HepG2 (cell line): ENCODE data around the gene PIGL. TPM values are rescaled to one million over a fixed set of nuclear protein-coding genes. Genes with fewer than 3 reads are reported as not detected.

Experiments
- ATAC-seq: fragments of 200-7000 bp; cut with Tn5 transposase; 3 replicates; pipeline ENCODE4 v1.9.1; 2020; ENCODE audit warnings: mild to moderate bottlenecking, moderate library complexity
- BruUV-seq: library from RNA; stranded (reverse); fragments of 400-500 nt; replicated peaks from 2 replicates; lab custom pipeline; 2021; lab: Mats Ljungman, UMichigan
- CTCF ChIA-PET: fragments of 300-600 bp; formaldehyde crosslinking; extraction: SDS; loops from one replicate; lab custom pipeline; 2021; ENCODE audit warnings: low total read pairs, inconsistent platforms, low intra/inter-chr PET ratio; lab: Yijun Ruan, JAX
- POLR2A ChIA-PET: fragments of 350-600 bp; sonication (Branson Sonifier 250); formaldehyde crosslinking; loops from one replicate; lab custom pipeline; 2020; ENCODE audit warnings: antibody characterized with exemption, inconsistent platforms; lab: Yijun Ruan, JAX
- DNase-seq: peaks from one replicate; pipeline ENCODE4 v3.0.0-alpha.2; 2015; ENCODE audit warnings: low spot score
- FAIRE-seq: peaks from 3 replicates; lab custom pipeline; 2011; peaks lifted over from hg19 to GRCh38; lab: Jason Lieb, UNC
- H2AFZ ChIP-seq: one replicate; pipeline ENCODE4 v1.6.1; 2011; ENCODE audit warnings: low read length, inconsistent platforms
- H3K27ac ChIP-seq: fragments of 300-600 bp; 3 replicates; pipeline ENCODE4 v1.8.0; 2011; ENCODE audit warnings: mixed run types, mild to moderate bottlenecking, mixed read lengths, low read length, inconsistent platforms; ENCODE audit not compliant: insufficient read depth; ENCODE audit errors: extremely low read length
- H3K27me3 ChIP-seq, 2 experiments: fragments of 200-600 bp in 1 of 2; 2 replicates in 1 of 2; 3 replicates in 1 of 2; pipeline versions ENCODE4 v1.6.0 to v1.8.0; 2011; ENCODE audit warnings: low read length in 2 of 2, mild to moderate bottlenecking in 2 of 2, moderate library complexity in 2 of 2, inconsistent platforms in 1 of 2; ENCODE audit not compliant: insufficient read depth in 2 of 2, control insufficient read depth in 1 of 2
- H3K36me3 ChIP-seq, 2 experiments: fragments of 200-600 bp in 1 of 2; replicated peaks in 1 of 2; 2 replicates in 1 of 2; 3 replicates in 1 of 2; pipeline versions ENCODE4 v1.5.1 to v1.8.0; 2011; ENCODE audit warnings: low read length in 2 of 2, inconsistent platforms in 1 of 2; ENCODE audit not compliant: insufficient read depth in 2 of 2, control insufficient read depth in 1 of 2
- H3K4me1 ChIP-seq: 2 replicates; pipeline ENCODE4 v1.5.1; 2012; ENCODE audit warnings: low read length, inconsistent platforms; ENCODE audit not compliant: insufficient read depth
- H3K4me2 ChIP-seq: 2 replicates; pipeline ENCODE4 v1.6.0; 2011; ENCODE audit warnings: low read depth, low read length, inconsistent platforms
- H3K4me3 ChIP-seq, 3 experiments: fragments of 200-600 bp in 1 of 3; sonication (generic), shearing (Covaris generic) in 1 of 3; replicated peaks in 1 of 3; 2 replicates each; pipeline ENCODE4 v1.5.1; 2011 to 2016; ENCODE audit warnings: low read length in 3 of 3, inconsistent platforms in 2 of 3, low read depth in 2 of 3, mild to moderate bottlenecking in 2 of 3, control low read depth in 1 of 3, mixed read lengths in 1 of 3; ENCODE audit not compliant: insufficient read depth in 1 of 3
- H3K79me2 ChIP-seq: one replicate; pipeline ENCODE4 v1.6.1; 2011; ENCODE audit warnings: low read length, inconsistent platforms; ENCODE audit not compliant: insufficient read depth
- H3K9ac ChIP-seq: 2 replicates; pipeline ENCODE4 v1.6.0; 2011; ENCODE audit warnings: mild to moderate bottlenecking, low read depth, low read length, inconsistent platforms; ENCODE audit not compliant: insufficient read depth
- H3K9me3 ChIP-seq: 2 replicates; pipeline ENCODE4 v1.5.1; 2012; ENCODE audit warnings: mild to moderate bottlenecking, low read length
- H4K20me1 ChIP-seq: 2 replicates; pipeline ENCODE4 v1.6.0; 2011; ENCODE audit warnings: inconsistent platforms, mild to moderate bottlenecking, low read length, moderate library complexity; ENCODE audit not compliant: insufficient read depth
- AGO2 ChIP-seq: fragments of 200-400 bp; formaldehyde crosslinking; optimal IDR thresholded peaks from 2 replicates; pipeline ENCODE3; 2017; ENCODE audit warnings: mild to moderate bottlenecking, low read depth, low read length, moderate library complexity
- FOXC1 ChIP-seq: sonication (generic); formaldehyde crosslinking; IDR thresholded peaks from 2 replicates; pipeline ENCODE4 v1.8.0; 2022; ENCODE audit warnings: mild to moderate bottlenecking, missing genetic modification reagents, borderline replicate concordance
- POLR2AphosphoS5 ChIP-seq: IDR thresholded peaks from 2 replicates; pipeline ENCODE4 v1.6.1; 2012; ENCODE audit warnings: low read depth, low read length
- RBM22 ChIP-seq: fragments of 200-400 bp; formaldehyde crosslinking; optimal IDR thresholded peaks from 2 replicates; pipeline ENCODE3; 2017; ENCODE audit warnings: mild to moderate bottlenecking, low read length, moderate library complexity
- ZNF10 ChIP-seq: sonication (generic); formaldehyde crosslinking; IDR thresholded peaks from 2 replicates; pipeline ENCODE4 v1.4.0; 2020; ENCODE audit warnings: mild to moderate bottlenecking, low read depth, missing genetic modification reagents, borderline replicate concordance
- ZNF274 ChIP-seq: sonication (generic); formaldehyde crosslinking; IDR thresholded peaks from 2 replicates; pipeline ENCODE4 v1.5.1; 2020; ENCODE audit warnings: mild to moderate bottlenecking, missing genetic modification reagents
- ZNF646 ChIP-seq: sonication (generic); formaldehyde crosslinking; IDR thresholded peaks from 2 replicates; pipeline ENCODE4 v1.9.0; 2021; ENCODE audit warnings: mild to moderate bottlenecking, missing genetic modification reagents
- WGBS: methylation state at CpG from one replicate; pipeline ENCODE4 v1.1.6; 2017; ENCODE audit warnings: low lambda C conversion rate; 5-methylcytosine and 5-hydroxymethylcytosine counted together
- in situ Hi-C: cut with HindIII; loops from 2 replicates; pipeline ENCODE4 v1.10.0; 2017; ENCODE audit warnings: low pct_unique_long_range_greater_than_20kb; ENCODE audit not compliant: extremely low pct_ligation_motif_present
- intact Hi-C: fragments of 100-400 bp; cut with micrococcal nuclease; formaldehyde crosslinking; loops from one replicate; pipeline ENCODE4 v1.10.0; 2022; ENCODE audit not compliant: unreplicated experiment
- polyA plus RNA-seq, 8 experiments: library from polyadenylated mRNA; depleted of rRNA in 3 of 8; stranded (reverse) in 7 of 8; unstranded in 1 of 8; fragments of >200 nt; fragmentation: Illumina TruSeq in 4 of 8; extraction: Trizol in 4 of 8; gene quantifications; 2 replicates each; pipeline versions ENCODE4 v1.2.1 to v1.2.3, GENCODE V29; 2011 to 2016; ENCODE audit warnings: low read depth in 4 of 8, missing spikeins in 1 of 8, mixed read lengths in 1 of 8; ENCODE audit not compliant: insufficient read depth in 1 of 8
- total RNA-seq, 5 experiments: library from RNA; depleted of rRNA; stranded (reverse); fragments of >200 nt; fragmentation: Illumina TruSeq; extraction: Trizol; gene quantifications; 2 replicates each; pipeline ENCODE4 v1.2.3, GENCODE V29; 2016; ENCODE audit warnings: low read depth in 1 of 5

The PIGL gene
- total and polyA plus RNA-seq, 2 of the 13 experiments (the other 11 are each of a cell fraction or from before 2014, with no cell fraction given) = 28.5 to 63.8 TPM

- Histone ChIP-seq H4K20me1 (peaks cover 12% of the 10 kb centered on the region), H3K9ac (no peak overlapping the region), H3K79me2 (peaks cover 36% of the 10 kb centered on the region), H3K4me1 (peaks cover 31% of the 10 kb centered on the region), H3K36me3 (peaks cover 17 to 32% of the 10 kb centered on the region in 2 experiments), H3K27ac (no peak overlapping the region), H3K27me3 (no peaks in the 10 kb centered on the region), H3K4me2 (no peak overlapping the region), H2AFZ (no peak overlapping the region), H3K4me3 (no peak overlapping the region), H3K9me3 (no peaks in the 10 kb centered on the region)
- DNase-seq (no peak), ATAC-seq (no peak), FAIRE-seq (no peak)
- BruUV-seq = TSS peak; percentile 2
- intact Hi-C loops (no loop called here), in situ Hi-C loops (no loop called here)
- POLR2A ChIA-PET = interaction anchor here (0.6 to 7.3 kb wide), 4 partner anchors 46 to 96 kb away, joined by 4 to 68 read pairs (median 25); no protein-coding TSS in a partner anchor
- WGBS = 96% methylated on average over 3 of the region's 6 CpGs
- CTCF ChIA-PET = no interaction called here
- TF ChIP-seq ZNF274 (CRISPR knock-in tag) (no peak), RBM22 (peak; percentile 62), ZNF646 (CRISPR knock-in tag) (no peak), AGO2 (peak; percentile 31), ZNF10 (CRISPR knock-in tag) (no peak), FOXC1 (no peak), POLR2AphosphoS5 (0 out of 2 replicates have a peak, but pooled peaks have one; percentile 29)
These were observed 131.6 kb downstream of the PIGL start for GRCh38 chr17:16348586-16348985.
